Chondrocyte (in vitro differentiated cells): Measurements from ENCODE around the gene NBEAL2. TPM values are rescaled to one million over a fixed set of nuclear protein-coding genes. Genes with fewer than 3 reads are reported as not detected.

Source experiments
- DNase-seq: peaks from one replicate; pipeline ENCODE4 v3.0.0; 2021; ENCODE audit warnings: mixed read lengths, low spot score
- H3K27ac Mint-ChIP-seq: one replicate; pipeline ENCODE4 v1.8.0; 2021; ENCODE audit warnings: mild to moderate bottlenecking, moderate library complexity, mixed read lengths; ENCODE audit not compliant: unreplicated experiment
- H3K27me3 Mint-ChIP-seq: 2 replicates; pipeline ENCODE4 v1.8.0; 2021; ENCODE audit warnings: low read depth, mixed read lengths
- H3K36me3 Mint-ChIP-seq: 2 replicates; pipeline ENCODE4 v1.8.0; 2021; ENCODE audit warnings: low read depth, mixed read lengths
- H3K4me1 Mint-ChIP-seq: 2 replicates; pipeline ENCODE4 v1.8.0; 2021; ENCODE audit warnings: low read depth, mild to moderate bottlenecking, mixed read lengths
- H3K4me3 Mint-ChIP-seq: one replicate; pipeline ENCODE4 v1.8.0; 2021; ENCODE audit warnings: mild to moderate bottlenecking, moderate library complexity, mixed read lengths; ENCODE audit not compliant: unreplicated experiment
- H3K9me3 Mint-ChIP-seq: 2 replicates; pipeline ENCODE4 v1.8.0; 2021; ENCODE audit warnings: low read depth, mixed read lengths
- total RNA-seq: library from RNA; stranded (reverse); gene quantifications from 3 replicates; pipeline ENCODE4 v1.2.1, GENCODE V29; 2021
- TF ChIP-seq, protein P1 (sequence below): fragments of 200-600 bp; sonication (generic); IDR thresholded peaks from 2 replicates; pipeline ENCODE4 v1.5.0; 2021; ENCODE audit warnings: antibody characterized with exemption, mild to moderate bottlenecking, moderate library complexity

NBEAL2 gene
- total RNA-seq, 1 donor from 2014 or later, result 18.1 TPM

GRCh38 chr3:47007001-47007400, 27.5 kb downstream of the NBEAL2 start:
- no peak for DNase-seq
- no peak overlapping the region for H3K4me3 Mint-ChIP-seq
- H3K36me3 Mint-ChIP-seq, result peaks cover 8% of the 10 kb centered on the region
- no peaks in the 10 kb centered on the region for H3K9me3 Mint-ChIP-seq
- H3K4me1 Mint-ChIP-seq, result peaks cover 12% of the 10 kb centered on the region
- no peaks in the 10 kb centered on the region for H3K27me3 Mint-ChIP-seq
- no peak overlapping the region for H3K27ac Mint-ChIP-seq
- TF ChIP-seq, protein P1, sequence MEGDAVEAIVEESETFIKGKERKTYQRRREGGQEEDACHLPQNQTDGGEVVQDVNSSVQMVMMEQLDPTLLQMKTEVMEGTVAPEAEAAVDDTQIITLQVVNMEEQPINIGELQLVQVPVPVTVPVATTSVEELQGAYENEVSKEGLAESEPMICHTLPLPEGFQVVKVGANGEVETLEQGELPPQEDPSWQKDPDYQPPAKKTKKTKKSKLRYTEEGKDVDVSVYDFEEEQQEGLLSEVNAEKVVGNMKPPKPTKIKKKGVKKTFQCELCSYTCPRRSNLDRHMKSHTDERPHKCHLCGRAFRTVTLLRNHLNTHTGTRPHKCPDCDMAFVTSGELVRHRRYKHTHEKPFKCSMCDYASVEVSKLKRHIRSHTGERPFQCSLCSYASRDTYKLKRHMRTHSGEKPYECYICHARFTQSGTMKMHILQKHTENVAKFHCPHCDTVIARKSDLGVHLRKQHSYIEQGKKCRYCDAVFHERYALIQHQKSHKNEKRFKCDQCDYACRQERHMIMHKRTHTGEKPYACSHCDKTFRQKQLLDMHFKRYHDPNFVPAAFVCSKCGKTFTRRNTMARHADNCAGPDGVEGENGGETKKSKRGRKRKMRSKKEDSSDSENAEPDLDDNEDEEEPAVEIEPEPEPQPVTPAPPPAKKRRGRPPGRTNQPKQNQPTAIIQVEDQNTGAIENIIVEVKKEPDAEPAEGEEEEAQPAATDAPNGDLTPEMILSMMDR, result no peak

DNA sequence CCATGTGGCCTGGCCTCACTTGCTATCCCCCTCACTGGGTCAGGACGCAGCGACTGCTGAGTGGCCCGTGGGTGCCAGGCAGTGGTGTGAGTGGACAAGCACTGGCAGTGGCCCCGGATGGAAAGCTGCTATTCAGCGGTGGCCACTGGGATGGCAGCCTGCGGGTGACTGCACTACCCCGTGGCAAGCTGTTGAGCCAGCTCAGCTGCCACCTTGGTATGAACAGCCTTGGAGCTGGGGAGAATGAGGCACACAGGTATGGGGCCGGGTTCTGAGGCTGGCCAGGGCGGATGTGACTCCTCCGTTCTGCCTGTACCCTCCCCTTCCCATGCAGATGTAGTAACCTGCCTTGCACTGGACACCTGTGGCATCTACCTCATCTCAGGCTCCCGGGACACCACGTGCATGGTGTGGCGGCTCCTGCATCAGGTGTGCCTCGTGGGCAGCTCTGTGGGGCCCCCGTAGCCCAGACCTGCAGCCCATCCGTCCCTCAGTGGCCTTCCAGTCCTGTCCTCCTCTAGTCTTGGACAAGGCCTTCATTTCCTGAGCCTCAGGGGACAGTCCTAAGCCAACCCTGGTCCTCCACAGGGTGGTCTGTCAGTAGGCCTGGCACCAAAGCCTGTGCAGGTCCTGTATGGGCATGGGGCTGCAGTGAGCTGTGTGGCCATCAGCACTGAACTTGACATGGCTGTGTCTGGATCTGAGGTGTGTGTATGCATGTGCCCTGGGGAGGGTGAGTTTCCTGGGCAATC, 28.2 kb downstream of the NBEAL2 start:
- peaks cover 6% of the 10 kb centered on the region for H3K36me3 Mint-ChIP-seq
- TF ChIP-seq, protein P1, result no peak
- no peaks in the 10 kb centered on the region for H3K27me3 Mint-ChIP-seq
- no peak overlapping the region for H3K27ac Mint-ChIP-seq
- peaks cover 12% of the 10 kb centered on the region for H3K4me1 Mint-ChIP-seq
- peak; percentile 90 for DNase-seq
- no peaks in the 10 kb centered on the region for H3K9me3 Mint-ChIP-seq
- no peak overlapping the region for H3K4me3 Mint-ChIP-seq

DNA sequence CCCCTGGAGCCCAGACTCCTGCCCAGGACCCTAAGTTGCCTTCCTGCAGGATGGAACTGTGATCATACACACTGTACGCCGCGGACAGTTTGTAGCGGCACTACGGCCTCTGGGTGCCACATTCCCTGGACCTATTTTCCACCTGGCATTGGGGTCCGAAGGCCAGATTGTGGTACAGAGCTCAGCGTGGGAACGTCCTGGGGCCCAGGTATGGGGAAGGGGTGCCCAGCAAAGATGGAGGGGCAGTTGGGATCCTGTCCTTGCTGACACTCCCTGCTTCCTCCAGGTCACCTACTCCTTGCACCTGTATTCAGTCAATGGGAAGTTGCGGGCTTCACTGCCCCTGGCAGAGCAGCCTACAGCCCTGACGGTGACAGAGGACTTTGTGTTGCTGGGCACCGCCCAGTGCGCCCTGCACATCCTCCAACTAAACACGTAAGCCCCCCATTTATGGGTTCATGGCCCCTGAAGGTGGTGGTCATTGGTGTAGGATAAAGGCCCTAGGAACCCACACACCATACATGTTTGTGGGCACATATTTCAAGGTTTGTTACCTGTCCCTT, 28.8 kb downstream of the NBEAL2 start:
- TF ChIP-seq, protein P1, result no peak
- Mint-ChIP-seq H3K9me3 (no peaks in the 10 kb centered on the region), H3K27ac (no peak overlapping the region), H3K4me3 (no peak overlapping the region), H3K36me3 (peaks cover 6% of the 10 kb centered on the region), H3K27me3 (no peaks in the 10 kb centered on the region), H3K4me1 (peaks cover 12% of the 10 kb centered on the region)
- DNase-seq, result no peak

- TF ChIP-seq, protein P1, result no peak
- DNase-seq, result no peak
- Mint-ChIP-seq H3K27me3 (no peaks in the 10 kb centered on the region), H3K4me3 (peak overlapping the region; percentile 33), H3K27ac (no peak overlapping the region), H3K4me1 (peaks cover 12% of the 10 kb centered on the region), H3K36me3 (peaks cover 4% of the 10 kb centered on the region), H3K9me3 (no peaks in the 10 kb centered on the region)
Observed at GRCh38 chr3:47008851-47009224, 29.4 kb downstream of the NBEAL2 start.

GRCh38 chr3:47009225-47010110, 30.0 kb downstream of the NBEAL2 start:
- H3K36me3 Mint-ChIP-seq, result peaks cover 4% of the 10 kb centered on the region
- no peaks in the 10 kb centered on the region for H3K27me3 Mint-ChIP-seq
- TF ChIP-seq, protein P1, result peak; percentile 50
- peak overlapping the region; percentile 74 for H3K4me3 Mint-ChIP-seq
- no peaks in the 10 kb centered on the region for H3K9me3 Mint-ChIP-seq
- H3K4me1 Mint-ChIP-seq, result peaks cover 12% of the 10 kb centered on the region
- H3K27ac Mint-ChIP-seq, result peak overlapping the region; percentile 92
- DNase-seq, result peak; percentile 95
